ENCODE data around the gene SDHA. TPM values are rescaled to one million over a fixed set of nuclear protein-coding genes. Genes with fewer than 3 reads are reported as not detected.
A peak's percentile ranks its signal among the peaks of the same experiment; 100 is the strongest.

Gene SDHA
- total and polyA plus RNA-seq, 10 donors: 58.6 to 135 (median 107) TPM

GRCh38 chr5:201672-202071 is 16.4 kb upstream of the SDHA start:
- no peak for DNase-seq
- no peak overlapping the region for H3K27ac ChIP-seq
- intact Hi-C loops (cut with DNase I; ENCODE audit: low total_unique reads): no loop called here

GRCh38 chr5:203246-203930 is 14.7 kb upstream of the SDHA start:
- no peaks in the 10 kb centered on the region for H3K27me3 ChIP-seq (replicated peaks in 1 of 7)
- H3K27ac ChIP-seq: no peak overlapping the region
- peak; percentile 46 for DNase-seq
- WGBS, 5 donors: 90 to 96% (median 95%) methylated on average over 23 to 26 of the region's 26 CpGs
- peaks cover 0 to 7% (median 0%) of the 10 kb centered on the region in 6 donors for H3K4me1 ChIP-seq
- no peak overlapping the region for H3K4me3 ChIP-seq
- peaks cover 0 to 72% (median 32%) of the 10 kb centered on the region in 6 donors for H3K36me3 ChIP-seq
- no peaks in the 10 kb centered on the region for H3K9me3 ChIP-seq
- TF ChIP-seq CTCF (IDR thresholded peaks at IDR 0.05 in 8 of 11, conservative IDR thresholded peaks at IDR 0.05 in 3 of 11): no peak
- no peak for TF ChIP-seq POLR2A (IDR thresholded peaks at IDR 0.05)
- TF ChIP-seq POLR2AphosphoS5 (IDR thresholded peaks at IDR 0.05): no peak
- intact Hi-C loops (cut with DNase I; ENCODE audit: low total_unique reads): no loop called here

More at GRCh38 chr5:201672-202071, 16.4 kb upstream of the SDHA start:
- 87 to 95% (median 94%) methylated on average over 8 of the region's 8 CpGs for WGBS, 5 donors
- Histone ChIP-seq H3K4me3 (no peak overlapping the region), H3K4me1 (peaks cover 0 to 7% (median 0%) of the 10 kb centered on the region in 6 donors), H3K27me3 (replicated peaks in 1 of 7) (no peaks in the 10 kb centered on the region), H3K9me3 (no peaks in the 10 kb centered on the region), H3K36me3 (peaks cover 0 to 56% (median 30%) of the 10 kb centered on the region in 6 donors)
- TF ChIP-seq POLR2AphosphoS5 (IDR thresholded peaks at IDR 0.05) (no peak), POLR2A (IDR thresholded peaks at IDR 0.05) (no peak), CTCF (IDR thresholded peaks at IDR 0.05 in 8 of 11, conservative IDR thresholded peaks at IDR 0.05 in 3 of 11) (no peak)

- no peak for TF ChIP-seq POLR2AphosphoS5 (IDR thresholded peaks at IDR 0.05)
- Histone ChIP-seq H3K36me3 (peaks cover 0 to 69% (median 32%) of the 10 kb centered on the region in 6 donors), H3K4me3 (no peak overlapping the region), H3K9me3 (no peaks in the 10 kb centered on the region), H3K27ac (no peak overlapping the region), H3K4me1 (peaks cover 0 to 7% (median 0%) of the 10 kb centered on the region in 6 donors), H3K27me3 (replicated peaks in 1 of 7) (no peaks in the 10 kb centered on the region)
- 76 to 96% (median 87%) methylated on average over 6 of the region's 6 CpGs for WGBS, 5 donors
- peak; percentile 24 for DNase-seq
- intact Hi-C loops (cut with DNase I; ENCODE audit: low total_unique reads): no loop called here
Observed at GRCh38 chr5:204001-204400, 14.1 kb upstream of the SDHA start.

GRCh38 chr5:204462-204861 is 13.7 kb upstream of the SDHA start:
- no peaks in the 10 kb centered on the region for H3K27me3 ChIP-seq (replicated peaks in 1 of 7)
- H3K9me3 ChIP-seq: no peaks in the 10 kb centered on the region
- H3K4me3 ChIP-seq: no peak overlapping the region
- H3K27ac ChIP-seq: no peak overlapping the region
- peaks cover 0 to 7% (median 0%) of the 10 kb centered on the region in 6 donors for H3K4me1 ChIP-seq
- intact Hi-C loops (cut with DNase I; ENCODE audit: low total_unique reads): no loop called here
- TF ChIP-seq CTCF (IDR thresholded peaks at IDR 0.05 in 8 of 11, conservative IDR thresholded peaks at IDR 0.05 in 3 of 11) (no peak), POLR2AphosphoS5 (IDR thresholded peaks at IDR 0.05) (no peak), POLR2A (IDR thresholded peaks at IDR 0.05) (no peak)
- H3K36me3 ChIP-seq: peaks cover 0 to 65% (median 32%) of the 10 kb centered on the region in 6 donors
- no peak for DNase-seq
